HG02970 (cell line): ENCODE measurements around the gene GRK2.
A peak's percentile ranks its signal among the peaks of the same experiment; 100 is the strongest.
"Not testable (repeated sequence)": the region's sequence is repeated elsewhere in the genome, so short reads cannot be mapped to it uniquely, and the experiment has no call there.

Experiments
- ATAC-seq: cut with Tn5 transposase; IDR thresholded peaks from one replicate; pipeline ENCODE4 v1.9.1; 2021; ENCODE audit warnings: mild to moderate bottlenecking, moderate library complexity, moderate number of reproducible peaks; ENCODE audit not compliant: unreplicated experiment, low FRiP score

GRK2 gene

GRCh38 chr11:67253872-67254624 is 12.2 kb upstream of the GRK2 start:
- no peak for ATAC-seq

GRCh38 chr11:67254798-67255197 is 11.5 kb upstream of the GRK2 start:
- ATAC-seq, result no peak

- no peak for ATAC-seq
These were observed 10.9 kb upstream of the GRK2 start for GRCh38 chr11:67255353-67255752.

DNA sequence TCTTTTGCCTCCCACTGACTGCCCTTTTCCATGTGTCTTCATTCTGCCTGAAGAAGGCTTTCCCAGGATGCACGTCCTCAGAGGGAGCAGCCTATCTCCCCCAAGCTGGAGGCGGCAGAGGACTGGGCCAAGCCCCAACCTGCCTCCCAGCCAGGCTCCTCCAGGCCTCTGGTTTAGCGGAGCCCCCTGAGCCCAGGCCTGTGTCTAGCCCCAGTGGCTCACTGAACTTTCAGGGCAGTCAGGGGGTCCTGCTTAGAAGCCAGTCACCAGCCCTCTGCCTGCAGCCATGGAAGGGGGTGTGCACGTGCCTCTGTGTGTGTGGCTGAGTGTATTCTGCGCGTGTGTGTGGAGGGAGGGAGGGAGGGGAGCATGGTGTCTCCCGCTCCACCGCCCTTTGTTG is 10.4 kb upstream of the GRK2 start:
- no peak for ATAC-seq

DNA sequence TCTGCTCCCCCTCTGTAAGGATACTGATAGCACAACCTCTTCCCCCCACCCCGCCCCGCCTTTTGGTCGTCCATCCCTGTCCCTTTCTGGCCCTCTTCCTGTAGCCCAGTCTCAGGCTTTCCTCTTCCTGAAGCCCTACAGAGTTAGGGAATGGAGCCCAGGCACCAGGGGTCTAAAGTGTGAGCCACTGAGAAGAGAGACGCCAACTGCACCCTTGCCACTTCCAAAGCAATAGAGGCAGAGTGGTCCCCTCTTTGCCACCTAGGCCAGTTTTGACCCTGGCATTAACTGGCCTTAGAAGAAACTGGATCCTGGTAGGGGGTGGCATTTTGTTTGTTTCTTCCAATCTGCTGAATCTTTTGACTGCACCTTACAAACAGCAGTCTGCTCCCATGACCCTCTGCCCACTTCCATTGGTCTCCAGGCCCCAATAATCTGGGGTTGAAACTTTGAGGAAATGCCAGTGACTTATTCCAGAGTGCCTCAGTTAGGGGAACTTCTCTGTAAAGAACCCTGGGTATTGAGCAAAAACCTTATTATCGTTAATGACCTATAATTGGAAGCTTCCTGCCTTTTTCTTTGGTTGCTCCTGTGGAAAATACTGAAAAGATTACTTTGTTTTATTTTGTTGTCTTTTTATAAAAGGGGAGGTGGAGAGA is 9.7 kb upstream of the GRK2 start:
- ATAC-seq, result no peak

DNA sequence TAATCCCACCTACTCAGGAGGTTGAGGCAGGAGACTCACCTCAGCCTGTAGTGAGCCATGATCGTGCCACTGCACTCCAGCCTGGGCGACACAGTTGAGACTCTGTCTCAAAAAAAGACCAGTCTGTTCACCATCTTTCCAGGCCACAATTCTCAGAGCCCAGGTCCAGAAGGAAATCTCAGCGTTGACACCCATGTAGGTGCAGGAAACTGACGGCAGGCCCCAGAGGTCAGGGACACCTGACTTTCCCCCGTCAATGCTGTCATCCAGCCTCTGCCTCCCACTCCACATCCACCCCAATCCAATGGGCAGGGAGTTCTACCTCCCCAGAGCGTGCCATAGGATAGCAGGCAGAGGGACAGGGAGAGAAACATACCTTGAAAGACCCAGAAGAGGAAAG is 5.9 kb upstream of the GRK2 start:
- no peak for ATAC-seq

- not testable (repeated sequence) for ATAC-seq
These were observed 5.2 kb upstream of the GRK2 start for GRCh38 chr11:67260885-67261639.

DNA sequence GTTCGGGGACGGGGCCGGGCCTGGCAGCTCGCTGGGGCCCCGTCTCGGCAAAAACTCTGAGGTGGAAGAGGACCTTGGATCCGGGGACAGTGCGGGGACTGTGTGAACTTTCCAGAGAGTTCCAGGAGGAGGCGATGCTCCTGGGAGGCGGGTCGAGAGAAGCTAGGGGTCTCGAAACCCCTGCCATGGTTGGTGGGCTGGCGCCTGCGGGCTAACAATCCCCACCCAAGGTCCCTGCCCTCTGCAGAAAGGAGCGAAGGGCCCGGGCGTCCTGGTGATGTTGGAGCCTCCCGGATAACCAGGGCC is 4.7 kb upstream of the GRK2 start:
- no peak for ATAC-seq

DNA sequence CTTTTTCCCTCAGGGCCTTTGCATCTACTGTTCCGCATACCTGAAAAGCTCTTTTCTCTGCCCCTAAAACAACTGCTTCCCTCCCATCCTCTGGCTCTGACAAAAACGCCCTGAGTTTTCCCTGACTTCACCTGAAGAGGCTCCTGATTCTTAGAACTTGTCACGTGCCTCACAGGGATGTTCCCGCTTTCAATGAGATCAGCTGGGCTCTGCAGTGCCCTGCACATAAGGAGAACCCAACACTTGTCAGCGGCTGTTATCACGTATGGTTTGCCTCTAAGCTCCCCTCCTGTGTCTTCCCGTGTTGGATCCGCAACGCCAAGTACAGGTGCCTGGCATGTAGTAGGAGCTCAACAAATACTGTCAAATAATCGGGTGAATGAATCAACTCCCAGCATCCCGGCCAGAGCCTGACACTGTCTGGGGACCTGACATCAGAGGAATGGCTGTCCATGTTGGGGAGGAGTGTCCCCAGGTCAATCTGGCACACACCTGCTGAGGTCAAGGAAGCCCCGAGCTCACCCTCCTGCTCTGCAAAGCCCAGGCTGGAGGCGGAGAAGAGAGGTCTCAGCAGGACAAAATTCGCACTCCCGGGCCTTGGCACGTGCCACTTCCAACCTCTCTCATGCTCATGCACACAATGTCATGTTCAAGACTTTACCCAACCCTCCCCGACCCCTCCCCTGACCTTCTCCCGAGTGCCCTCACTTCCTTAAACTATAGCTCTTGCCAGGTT is 4.2 kb upstream of the GRK2 start:
- ATAC-seq, result no peak

- ATAC-seq, result no peak
These were observed 3.3 kb upstream of the GRK2 start for GRCh38 chr11:67262731-67263675.

DNA sequence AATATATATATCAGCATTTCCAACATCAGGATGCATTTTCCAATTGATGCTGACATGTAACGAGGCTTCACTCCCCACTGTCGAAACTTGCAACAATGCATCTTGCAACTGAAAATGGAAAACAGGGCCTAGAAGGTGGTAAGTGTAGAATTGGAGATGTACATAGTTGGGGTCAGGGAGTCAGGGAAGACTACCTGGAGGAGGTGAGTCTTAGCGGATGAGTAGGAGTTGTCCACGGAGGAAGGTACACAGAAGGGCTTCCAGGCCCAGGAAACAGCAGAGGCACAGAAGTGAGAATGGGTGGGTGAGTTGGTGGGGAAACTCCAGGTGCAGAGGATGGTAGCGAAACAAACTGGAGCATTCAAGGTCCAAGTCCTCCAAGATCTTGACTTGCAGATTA is 2.0 kb upstream of the GRK2 start:
- no peak for ATAC-seq

DNA sequence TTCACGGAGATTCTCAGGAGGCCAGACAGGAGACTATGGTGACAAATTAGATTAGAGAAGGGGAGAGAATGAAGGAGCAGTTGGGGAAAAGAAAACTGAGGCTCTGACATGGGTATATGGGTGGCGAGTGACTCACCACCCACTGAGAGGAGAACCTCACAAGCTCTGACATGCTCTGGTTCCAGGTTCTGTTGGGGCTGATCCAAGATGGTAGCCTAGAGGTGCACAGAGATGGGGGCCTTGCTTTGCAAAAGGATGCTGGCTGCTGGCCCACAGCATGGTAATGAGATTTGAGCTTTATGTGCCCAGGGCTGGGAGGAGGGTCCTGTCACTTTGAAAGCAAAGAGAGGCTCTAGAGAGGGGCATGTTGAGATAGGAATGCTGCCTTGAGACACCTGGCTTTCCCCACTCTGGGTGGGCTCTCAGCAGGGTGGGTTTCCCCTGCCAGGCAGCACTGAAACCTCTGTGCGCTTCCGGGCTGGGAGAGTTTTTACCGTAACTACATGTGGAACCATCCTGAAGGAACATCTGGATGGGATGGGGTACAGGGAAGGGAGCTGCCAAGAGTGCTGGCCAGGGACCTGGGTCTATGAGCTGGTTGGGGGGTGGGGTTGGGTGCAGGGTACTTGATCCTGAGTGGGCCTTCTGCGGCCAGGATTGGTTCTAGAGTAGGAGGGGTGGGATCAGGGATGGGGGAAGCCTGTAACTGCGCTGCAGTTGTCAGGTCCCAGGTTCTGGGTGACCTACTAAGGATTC is 1.2 kb upstream of the GRK2 start:
- no peak for ATAC-seq

GRCh38 chr11:67265633-67266448 is 432 bp upstream of the GRK2 start:
- peak; percentile 51 for ATAC-seq

DNA sequence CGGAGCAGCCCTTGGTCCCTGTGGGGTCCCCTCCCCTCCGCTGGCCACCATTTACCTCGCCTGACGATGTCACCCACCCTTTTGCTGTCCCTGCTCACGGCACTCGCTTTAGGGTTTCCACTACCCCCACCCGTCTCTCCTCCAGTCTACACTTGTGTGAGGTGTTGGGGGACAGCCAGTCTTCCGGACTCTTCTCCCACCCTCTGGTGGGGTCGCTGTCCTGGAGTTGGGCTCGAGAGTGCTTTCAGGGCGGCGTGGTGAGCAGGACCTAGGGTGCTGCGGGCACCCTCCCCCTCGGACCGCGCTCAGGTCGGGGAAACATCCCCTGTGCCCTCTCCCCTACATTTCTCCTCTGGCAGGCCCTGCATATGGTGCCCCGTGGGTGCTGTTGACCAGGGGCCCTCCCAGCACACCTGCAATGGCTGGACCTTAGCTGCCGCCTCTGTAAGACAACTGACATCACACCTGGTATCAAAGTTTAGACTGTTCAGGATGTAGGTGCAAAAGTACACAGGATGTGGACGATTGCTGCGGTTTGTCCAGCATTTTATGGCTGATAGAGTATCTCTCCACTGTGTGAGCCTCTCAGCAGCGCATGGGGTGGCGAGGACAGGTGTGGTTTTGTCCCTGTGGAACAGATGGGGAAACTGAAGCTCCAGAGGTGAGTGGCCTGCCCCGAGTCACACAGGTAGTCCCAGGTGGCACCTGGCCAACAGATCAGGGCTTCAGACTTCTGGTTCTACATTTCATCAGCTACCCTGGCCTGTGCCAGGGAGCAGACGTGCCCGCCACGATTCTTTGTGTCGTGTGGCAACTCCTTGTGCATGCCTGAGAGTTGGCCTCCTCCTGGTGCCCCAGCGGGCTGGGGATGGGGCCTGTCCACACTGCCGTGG is 1.2 kb downstream of the GRK2 start:
- no peak for ATAC-seq

- ATAC-seq, result no peak
These were observed 2.0 kb downstream of the GRK2 start for GRCh38 chr11:67268081-67268961.

DNA sequence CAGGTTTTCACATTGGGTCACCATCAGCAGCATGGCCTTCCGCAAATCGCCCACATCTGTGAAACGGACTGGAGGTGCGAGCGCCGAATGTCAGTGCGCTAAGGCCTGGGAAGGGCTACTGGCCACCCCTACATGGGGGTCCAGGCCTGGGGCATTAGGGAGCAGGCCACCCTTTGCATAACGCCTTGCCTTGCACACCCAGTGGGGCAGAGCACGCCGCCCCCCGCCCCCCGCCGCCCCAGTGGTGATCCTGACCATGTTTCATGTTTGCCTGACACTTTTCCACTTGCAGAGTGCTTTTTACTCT is 2.6 kb downstream of the GRK2 start:
- ATAC-seq, result no peak
